ENCODE measurements around the gene MAST4.

DNA sequence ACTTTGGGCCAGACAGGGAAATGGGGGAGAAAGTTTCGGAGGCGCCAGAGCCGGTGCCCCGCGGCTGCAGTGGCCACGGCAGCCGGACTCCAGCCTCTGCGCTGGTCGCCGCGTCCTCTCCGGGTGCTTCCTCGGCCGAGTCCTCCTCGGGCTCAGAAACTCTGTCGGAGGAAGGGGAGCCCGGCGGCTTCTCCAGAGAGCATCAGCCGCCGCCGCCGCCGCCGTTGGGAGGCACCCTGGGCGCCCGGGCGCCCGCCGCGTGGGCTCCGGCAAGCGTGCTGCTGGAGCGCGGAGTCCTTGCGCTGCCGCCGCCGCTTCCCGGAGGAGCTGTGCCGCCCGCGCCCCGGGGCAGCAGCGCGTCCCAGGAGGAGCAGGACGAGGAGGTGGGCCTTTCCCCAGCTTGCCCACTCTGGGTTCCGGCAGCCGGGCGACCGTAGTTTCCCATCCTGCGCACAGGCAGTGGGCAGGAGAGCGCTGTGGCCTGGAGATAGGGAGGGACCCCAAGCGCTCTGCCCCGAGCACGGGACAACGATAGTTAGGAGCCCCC lies 516 bp downstream of the MAST4 start:
- TF ChIP-seq, protein P1, sequence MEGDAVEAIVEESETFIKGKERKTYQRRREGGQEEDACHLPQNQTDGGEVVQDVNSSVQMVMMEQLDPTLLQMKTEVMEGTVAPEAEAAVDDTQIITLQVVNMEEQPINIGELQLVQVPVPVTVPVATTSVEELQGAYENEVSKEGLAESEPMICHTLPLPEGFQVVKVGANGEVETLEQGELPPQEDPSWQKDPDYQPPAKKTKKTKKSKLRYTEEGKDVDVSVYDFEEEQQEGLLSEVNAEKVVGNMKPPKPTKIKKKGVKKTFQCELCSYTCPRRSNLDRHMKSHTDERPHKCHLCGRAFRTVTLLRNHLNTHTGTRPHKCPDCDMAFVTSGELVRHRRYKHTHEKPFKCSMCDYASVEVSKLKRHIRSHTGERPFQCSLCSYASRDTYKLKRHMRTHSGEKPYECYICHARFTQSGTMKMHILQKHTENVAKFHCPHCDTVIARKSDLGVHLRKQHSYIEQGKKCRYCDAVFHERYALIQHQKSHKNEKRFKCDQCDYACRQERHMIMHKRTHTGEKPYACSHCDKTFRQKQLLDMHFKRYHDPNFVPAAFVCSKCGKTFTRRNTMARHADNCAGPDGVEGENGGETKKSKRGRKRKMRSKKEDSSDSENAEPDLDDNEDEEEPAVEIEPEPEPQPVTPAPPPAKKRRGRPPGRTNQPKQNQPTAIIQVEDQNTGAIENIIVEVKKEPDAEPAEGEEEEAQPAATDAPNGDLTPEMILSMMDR (IDR thresholded peaks at IDR 0.05) = no peak
- TF ChIP-seq POLR2A (IDR thresholded peaks at IDR 0.05) = no peak

Data from uterus (tissue), 2 donors.